GM12878 (cell line): ENCODE measurements around the gene PIEZO2. TPM values are rescaled to one million over a fixed set of nuclear protein-coding genes. Genes with fewer than 3 reads are reported as not detected.
A peak's percentile ranks its signal among the peaks of the same experiment; 100 is the strongest.

Experiments
- ATF2 ChIP-seq: IDR thresholded peaks from 2 replicates; pipeline ENCODE4 v1.6.1; 2012; ENCODE audit warnings: low read length, inconsistent platforms
- ATF7 ChIP-seq: fragments of 450-650 bp; IDR thresholded peaks from 2 replicates; pipeline ENCODE4 v1.6.1; 2016; ENCODE audit warnings: low read depth, mild to moderate bottlenecking
- CEBPZ ChIP-seq: fragments of 150-350 bp; IDR thresholded peaks from 2 replicates; pipeline ENCODE4 v1.6.1; 2016; ENCODE audit warnings: low read depth, low read length
- CHD1 ChIP-seq: IDR thresholded peaks from 2 replicates; pipeline ENCODE4 v1.6.1; 2012; ENCODE audit warnings: low read depth, low read length, improper control_type of control experiment
- EP300 ChIP-seq, 2 experiments: fragments of 150-350 bp in 1 of 2; IDR thresholded peaks; 2 replicates each; pipeline ENCODE4 v1.6.1; 2011 to 2012; ENCODE audit warnings: low read depth in 2 of 2, low read length in 2 of 2, borderline replicate concordance in 1 of 2, improper control_type of control experiment in 1 of 2, inconsistent platforms in 1 of 2; ENCODE audit not compliant: control insufficient read depth in 1 of 2
- ETV6 ChIP-seq, 2 experiments: fragments of 450-650 bp in 1 of 2; IDR thresholded peaks in 1 of 2; conservative IDR thresholded peaks in 1 of 2; 2 replicates each; pipeline ENCODE4 v1.6.1; 2014; ENCODE audit warnings: antibody characterized with exemption in 1 of 2, borderline replicate concordance in 1 of 2, low read depth in 1 of 2, mild to moderate bottlenecking in 1 of 2, moderate library complexity in 1 of 2
- IKZF1 ChIP-seq: fragments of 450-650 bp; conservative IDR thresholded peaks from 2 replicates; pipeline ENCODE4 v1.6.1; 2017; ENCODE audit warnings: antibody characterized with exemption, mild to moderate bottlenecking
- IRF4 ChIP-seq: IDR thresholded peaks from 2 replicates; pipeline ENCODE4 v1.6.1; 2011; ENCODE audit warnings: low read depth, low read length
- JUNB ChIP-seq: IDR thresholded peaks from 2 replicates; pipeline ENCODE4 v1.6.1; 2016; ENCODE audit warnings: antibody characterized with exemption, mild to moderate bottlenecking
- KLF5 ChIP-seq: fragments of 450-650 bp; IDR thresholded peaks from 2 replicates; pipeline ENCODE4 v1.6.1; 2014; ENCODE audit warnings: mild to moderate bottlenecking; ENCODE audit not compliant: partially characterized antibody
- MEF2A ChIP-seq: IDR thresholded peaks from 2 replicates; pipeline ENCODE4 v1.6.1; 2011; ENCODE audit warnings: low read depth, mild to moderate bottlenecking, low read length, moderate library complexity; ENCODE audit not compliant: insufficient read depth
- NR2C1 ChIP-seq: fragments of 450-650 bp; IDR thresholded peaks from 2 replicates; pipeline ENCODE4 v1.6.1; 2017; ENCODE audit warnings: antibody characterized with exemption, mild to moderate bottlenecking, moderate library complexity
- PBX3 ChIP-seq: IDR thresholded peaks from 2 replicates; pipeline ENCODE4 v1.6.1; 2011; ENCODE audit warnings: mild to moderate bottlenecking, low read depth, low read length, moderate library complexity; ENCODE audit not compliant: insufficient replicate concordance
- POLR2AphosphoS5 ChIP-seq: IDR thresholded peaks from 2 replicates; pipeline ENCODE4 v1.6.1; 2011; ENCODE audit warnings: mild to moderate bottlenecking, low read length, inconsistent platforms
- PRDM15 ChIP-seq: fragments of 450-650 bp; formaldehyde crosslinking; IDR thresholded peaks from 2 replicates; pipeline ENCODE4 v1.4.0; 2020; ENCODE audit warnings: mild to moderate bottlenecking, moderate library complexity
- SIN3A ChIP-seq: IDR thresholded peaks from 2 replicates; pipeline ENCODE4 v1.6.1; 2012; ENCODE audit warnings: low read depth, low read length, improper control_type of control experiment
- SRF ChIP-seq, 2 experiments: IDR thresholded peaks; 2 replicates each; pipeline ENCODE4 v1.6.1; 2011; ENCODE audit warnings: low read depth in 2 of 2, low read length in 2 of 2, mild to moderate bottlenecking in 1 of 2, moderate library complexity in 1 of 2
- TARDBP ChIP-seq: IDR thresholded peaks from 2 replicates; pipeline ENCODE4 v1.6.1; 2016; ENCODE audit warnings: borderline replicate concordance
- polyA plus RNA-seq, 11 experiments: library from polyadenylated mRNA; depleted of rRNA in 4 of 11; unstranded in 6 of 11; stranded (reverse) in 5 of 11; fragments of >200 nt; fragmentation: Nextera tagmentation in 4 of 11; fragmentation: Illumina TruSeq in 1 of 11; extraction: Ambion mirVana in 4 of 11; extraction: Trizol in 1 of 11; gene quantifications; 1 replicate in 1 of 11; 2 replicates in 10 of 11; pipeline versions ENCODE4 v1.2.1 to v1.2.3, GENCODE V29; 2011 to 2016; ENCODE audit warnings: inconsistent platforms in 2 of 11, missing spikeins in 2 of 11, low read depth in 1 of 11
- total RNA-seq, 4 experiments: library from RNA; depleted of rRNA in 3 of 4; stranded (reverse); fragments of >200 nt in 3 of 4; fragmentation: Illumina TruSeq in 1 of 4; extraction: Trizol in 1 of 4; gene quantifications; 2 replicates each; pipeline versions ENCODE4 v1.2.1 to v1.2.3, GENCODE V29; 2013 to 2021

PIEZO2 gene
- total and polyA plus RNA-seq, 10 of the 15 experiments (the other 5 are each of a cell fraction or from before 2014, with no cell fraction given): 6.7 to 42.3 (median 27.4) TPM

GRCh38 chr18:10928772-10929373 is 220.5 kb downstream of the PIEZO2 start (continued):
- TF ChIP-seq CEBPZ (no peak), ATF2 (peak; percentile 95), POLR2AphosphoS5 (peak; percentile 21; the same call in 1 of the 2 replicates), EP300 (IDR thresholded peaks at IDR 0.05; ENCODE audit: borderline replicate concordance in 1 of 2, control insufficient read depth in 1 of 2, low read depth in 2 of 2, low read length in 2 of 2) (peak; percentile 96 to 97), ETV6 (conservative IDR thresholded peaks at IDR 0.05 in 1 of 2, IDR thresholded peaks at IDR 0.05 in 1 of 2; ENCODE audit: borderline replicate concordance in 1 of 2, low read depth in 1 of 2) (peak in 1 of 2 experiments; percentile 85; a peak in 1 of 4 replicates), PBX3 (peak; percentile 66), MEF2A (peak; percentile 71), TARDBP (peak; percentile 59; the same call in 1 of the 2 replicates), KLF5 (no peak), CHD1 (no peak), ATF7 (peak; percentile 70), NR2C1 (no peak), SRF (IDR thresholded peaks at IDR 0.05; ENCODE audit: low read depth in 2 of 2, low read length in 2 of 2) (0 out of 4 replicates have a peak, but pooled peaks of 1 of the 2 experiments have one; percentile 20), SIN3A (peak; percentile 67; the same call in 1 of the 2 replicates), IRF4 (peak; percentile 87), IKZF1 (peak; percentile 46), JUNB (peak; percentile 91), PRDM15 (CRISPR knock-in tag) (no peak)
